Epithelial cell of esophagus (primary cell): ENCODE data around the gene CHRND.

Experiments used
- DNase-seq: peaks from one replicate; pipeline ENCODE4 v3.0.0; 2010; ENCODE audit warnings: low read depth
- H3K4me3 ChIP-seq: 2 replicates; pipeline ENCODE4 v1.5.1; 2011; ENCODE audit warnings: mild to moderate bottlenecking, low read length, control low read depth
- CTCF ChIP-seq: IDR thresholded peaks from 2 replicates; pipeline ENCODE4 v1.5.1; 2011; ENCODE audit warnings: low read depth, mild to moderate bottlenecking, low read length, control low read depth, inconsistent platforms; ENCODE audit not compliant: insufficient read depth; ENCODE audit errors: missing control alignments

CHRND gene

GRCh38 chr2:232576995-232577394 is 51.0 kb downstream of the CHRND start:
- peak; percentile 42 for DNase-seq
- no peak overlapping the region for H3K4me3 ChIP-seq
- no peak for TF ChIP-seq CTCF

GRCh38 chr2:232577841-232578240 is 51.9 kb downstream of the CHRND start:
- no peak for TF ChIP-seq CTCF
- H3K4me3 ChIP-seq, result no peak overlapping the region
- DNase-seq, result no peak

- TF ChIP-seq CTCF, result no peak
- no peak overlapping the region for H3K4me3 ChIP-seq
- no peak for DNase-seq
Observed at GRCh38 chr2:232578626-232579025, 52.7 kb downstream of the CHRND start.

- DNase-seq, result no peak
- no peak for TF ChIP-seq CTCF
- no peak overlapping the region for H3K4me3 ChIP-seq
Observed at GRCh38 chr2:232580648-232580981, 54.7 kb downstream of the CHRND start.

- no peak for DNase-seq
- no peak overlapping the region for H3K4me3 ChIP-seq
- TF ChIP-seq CTCF, result no peak
Observed at GRCh38 chr2:232581725-232582124, 55.8 kb downstream of the CHRND start.

- no peak for TF ChIP-seq CTCF
- H3K4me3 ChIP-seq, result no peak overlapping the region
- no peak for DNase-seq
Observed at GRCh38 chr2:232584238-232584637, 58.3 kb downstream of the CHRND start.
